Measurements from ENCODE around the gene SLC27A4.

- no peak for TF ChIP-seq CTCF (IDR thresholded peaks at IDR 0.05)
- no peak for TF ChIP-seq POLR2A (IDR thresholded peaks at IDR 0.05; ENCODE audit: low read length)
- TF ChIP-seq GATA3 (IDR thresholded peaks at IDR 0.05; ENCODE audit: borderline replicate concordance), result no peak
- peak; percentile 13; the same call in 1 of the 2 replicates for TF ChIP-seq MAX (IDR thresholded peaks at IDR 0.05)
- TF ChIP-seq KDM5A (IDR thresholded peaks at IDR 0.05), result no peak
Observed at GRCh38 chr9:128340691-128341434, 536 bp downstream of the SLC27A4 start.

Data from A549 (cell line).